ENCODE results near the gene MIOS. TPM values are rescaled to one million over a fixed set of nuclear protein-coding genes. Genes with fewer than 3 reads are reported as not detected.
A peak's percentile ranks its signal among the peaks of the same experiment; 100 is the strongest.

The MIOS gene
- total and polyA plus RNA-seq, 9 of the 15 experiments (the other 6 are each of a cell fraction or from before 2014, with no cell fraction given), result 7.8 to 47.8 (median 30.6) TPM

DNA sequence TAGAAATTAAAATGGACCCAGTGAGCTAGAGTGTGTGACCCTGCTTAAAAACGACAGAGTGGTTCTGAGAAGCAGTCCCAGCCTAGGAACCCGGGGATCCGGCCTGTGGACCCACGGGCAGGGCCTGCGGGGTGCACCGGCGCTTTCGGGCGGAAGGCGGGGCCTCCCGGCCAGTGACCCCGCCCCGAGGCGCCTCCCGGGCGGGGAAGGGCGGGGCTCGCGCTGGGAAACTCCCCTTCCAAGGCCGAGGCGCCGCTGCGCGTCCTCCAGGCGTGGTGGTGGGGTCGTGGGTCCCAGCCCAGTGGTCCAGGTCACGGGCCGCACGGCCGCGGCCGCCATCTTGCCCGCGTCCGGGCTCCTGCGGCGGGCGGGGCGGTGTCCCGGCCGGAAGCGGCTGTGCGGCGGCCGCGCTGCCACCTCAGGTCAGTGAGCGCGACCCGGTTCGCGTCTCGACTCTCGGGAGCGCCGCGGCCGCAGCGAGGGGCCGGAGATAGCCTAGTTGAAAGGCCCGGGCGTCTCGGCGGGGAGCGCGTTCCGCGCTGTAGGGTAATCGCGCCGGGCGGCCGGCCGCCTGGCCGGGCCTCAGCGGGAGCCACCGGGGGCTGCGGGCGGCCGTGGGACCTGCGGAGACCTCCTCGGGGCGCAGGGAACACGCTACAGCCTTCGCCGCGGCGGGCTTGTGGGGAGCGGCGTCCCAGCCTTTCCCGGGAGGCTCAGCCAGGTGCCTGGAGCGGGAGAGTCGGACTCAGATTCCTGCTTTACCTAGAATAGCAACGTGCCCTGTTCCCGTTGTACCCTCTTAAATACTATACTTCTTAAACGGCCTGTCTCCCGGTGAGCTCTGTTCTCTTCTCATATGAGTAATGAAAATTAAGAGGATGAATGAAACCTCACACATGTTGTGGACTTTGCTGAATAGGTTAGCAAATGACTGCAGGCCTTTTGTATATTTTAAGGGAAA lies at the start of gene MIOS (continued):
- TF ChIP-seq, protein P1, sequence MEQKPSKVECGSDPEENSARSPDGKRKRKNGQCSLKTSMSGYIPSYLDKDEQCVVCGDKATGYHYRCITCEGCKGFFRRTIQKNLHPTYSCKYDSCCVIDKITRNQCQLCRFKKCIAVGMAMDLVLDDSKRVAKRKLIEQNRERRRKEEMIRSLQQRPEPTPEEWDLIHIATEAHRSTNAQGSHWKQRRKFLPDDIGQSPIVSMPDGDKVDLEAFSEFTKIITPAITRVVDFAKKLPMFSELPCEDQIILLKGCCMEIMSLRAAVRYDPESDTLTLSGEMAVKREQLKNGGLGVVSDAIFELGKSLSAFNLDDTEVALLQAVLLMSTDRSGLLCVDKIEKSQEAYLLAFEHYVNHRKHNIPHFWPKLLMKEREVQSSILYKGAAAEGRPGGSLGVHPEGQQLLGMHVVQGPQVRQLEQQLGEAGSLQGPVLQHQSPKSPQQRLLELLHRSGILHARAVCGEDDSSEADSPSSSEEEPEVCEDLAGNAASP (IDR thresholded peaks at IDR 0.05), result no peak
- no peak for TF ChIP-seq DNMT1 (IDR thresholded peaks at IDR 0.05)
- TF ChIP-seq, protein P2, sequence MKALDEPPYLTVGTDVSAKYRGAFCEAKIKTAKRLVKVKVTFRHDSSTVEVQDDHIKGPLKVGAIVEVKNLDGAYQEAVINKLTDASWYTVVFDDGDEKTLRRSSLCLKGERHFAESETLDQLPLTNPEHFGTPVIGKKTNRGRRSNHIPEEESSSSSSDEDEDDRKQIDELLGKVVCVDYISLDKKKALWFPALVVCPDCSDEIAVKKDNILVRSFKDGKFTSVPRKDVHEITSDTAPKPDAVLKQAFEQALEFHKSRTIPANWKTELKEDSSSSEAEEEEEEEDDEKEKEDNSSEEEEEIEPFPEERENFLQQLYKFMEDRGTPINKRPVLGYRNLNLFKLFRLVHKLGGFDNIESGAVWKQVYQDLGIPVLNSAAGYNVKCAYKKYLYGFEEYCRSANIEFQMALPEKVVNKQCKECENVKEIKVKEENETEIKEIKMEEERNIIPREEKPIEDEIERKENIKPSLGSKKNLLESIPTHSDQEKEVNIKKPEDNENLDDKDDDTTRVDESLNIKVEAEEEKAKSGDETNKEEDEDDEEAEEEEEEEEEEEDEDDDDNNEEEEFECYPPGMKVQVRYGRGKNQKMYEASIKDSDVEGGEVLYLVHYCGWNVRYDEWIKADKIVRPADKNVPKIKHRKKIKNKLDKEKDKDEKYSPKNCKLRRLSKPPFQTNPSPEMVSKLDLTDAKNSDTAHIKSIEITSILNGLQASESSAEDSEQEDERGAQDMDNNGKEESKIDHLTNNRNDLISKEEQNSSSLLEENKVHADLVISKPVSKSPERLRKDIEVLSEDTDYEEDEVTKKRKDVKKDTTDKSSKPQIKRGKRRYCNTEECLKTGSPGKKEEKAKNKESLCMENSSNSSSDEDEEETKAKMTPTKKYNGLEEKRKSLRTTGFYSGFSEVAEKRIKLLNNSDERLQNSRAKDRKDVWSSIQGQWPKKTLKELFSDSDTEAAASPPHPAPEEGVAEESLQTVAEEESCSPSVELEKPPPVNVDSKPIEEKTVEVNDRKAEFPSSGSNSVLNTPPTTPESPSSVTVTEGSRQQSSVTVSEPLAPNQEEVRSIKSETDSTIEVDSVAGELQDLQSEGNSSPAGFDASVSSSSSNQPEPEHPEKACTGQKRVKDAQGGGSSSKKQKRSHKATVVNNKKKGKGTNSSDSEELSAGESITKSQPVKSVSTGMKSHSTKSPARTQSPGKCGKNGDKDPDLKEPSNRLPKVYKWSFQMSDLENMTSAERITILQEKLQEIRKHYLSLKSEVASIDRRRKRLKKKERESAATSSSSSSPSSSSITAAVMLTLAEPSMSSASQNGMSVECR (CRISPR knock-in tag; IDR thresholded peaks at IDR 0.05), result 0 out of 2 replicates have a peak, but pooled peaks have one; percentile 24
- TF ChIP-seq SMAD1 (IDR thresholded peaks at IDR 0.05; ENCODE audit: low read depth, low read length, partially characterized antibody), result no peak
- TF ChIP-seq ZNF311 (CRISPR knock-in tag; IDR thresholded peaks at IDR 0.05), result no peak
- TF ChIP-seq, protein P3, sequence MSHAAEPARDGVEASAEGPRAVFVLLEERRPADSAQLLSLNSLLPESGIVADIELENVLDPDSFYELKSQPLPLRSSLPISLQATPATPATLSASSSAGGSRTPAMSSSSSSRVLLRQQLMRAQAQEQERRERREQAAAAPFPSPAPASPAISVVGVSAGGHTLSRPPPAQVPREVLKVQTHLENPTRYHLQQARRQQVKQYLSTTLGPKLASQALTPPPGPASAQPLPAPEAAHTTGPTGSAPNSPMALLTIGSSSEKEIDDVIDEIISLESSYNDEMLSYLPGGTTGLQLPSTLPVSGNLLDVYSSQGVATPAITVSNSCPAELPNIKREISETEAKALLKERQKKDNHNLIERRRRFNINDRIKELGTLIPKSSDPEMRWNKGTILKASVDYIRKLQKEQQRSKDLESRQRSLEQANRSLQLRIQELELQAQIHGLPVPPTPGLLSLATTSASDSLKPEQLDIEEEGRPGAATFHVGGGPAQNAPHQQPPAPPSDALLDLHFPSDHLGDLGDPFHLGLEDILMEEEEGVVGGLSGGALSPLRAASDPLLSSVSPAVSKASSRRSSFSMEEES (CRISPR knock-in tag; IDR thresholded peaks at IDR 0.05), result no peak
- TF ChIP-seq, protein P4, sequence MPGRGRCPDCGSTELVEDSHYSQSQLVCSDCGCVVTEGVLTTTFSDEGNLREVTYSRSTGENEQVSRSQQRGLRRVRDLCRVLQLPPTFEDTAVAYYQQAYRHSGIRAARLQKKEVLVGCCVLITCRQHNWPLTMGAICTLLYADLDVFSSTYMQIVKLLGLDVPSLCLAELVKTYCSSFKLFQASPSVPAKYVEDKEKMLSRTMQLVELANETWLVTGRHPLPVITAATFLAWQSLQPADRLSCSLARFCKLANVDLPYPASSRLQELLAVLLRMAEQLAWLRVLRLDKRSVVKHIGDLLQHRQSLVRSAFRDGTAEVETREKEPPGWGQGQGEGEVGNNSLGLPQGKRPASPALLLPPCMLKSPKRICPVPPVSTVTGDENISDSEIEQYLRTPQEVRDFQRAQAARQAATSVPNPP (IDR thresholded peaks at IDR 0.05; ENCODE audit: borderline replicate concordance, insufficient read depth, insufficient read length), result no peak
- peak; percentile 88 for TF ChIP-seq GABPA (tag; conservative IDR thresholded peaks at IDR 0.05; ENCODE audit: low read depth)
- TF ChIP-seq NR2F6 (CRISPR knock-in tag; IDR thresholded peaks at IDR 0.05), result no peak
- no peak for TF ChIP-seq NR4A1 (CRISPR knock-in tag; IDR thresholded peaks at IDR 0.05)
- TF ChIP-seq NR4A1 (tag; IDR thresholded peaks at IDR 0.05), result no peak
- no peak for TF ChIP-seq POLR2AphosphoS2 (IDR thresholded peaks at IDR 0.05; ENCODE audit: low read length)
- TF ChIP-seq RFX1 (IDR thresholded peaks at IDR 0.05), result no peak
- TF ChIP-seq BCOR (IDR thresholded peaks at IDR 0.05), result no peak
- TF ChIP-seq JUND (IDR thresholded peaks at IDR 0.05; ENCODE audit: borderline replicate concordance, low read depth, low read length), result no peak
- TF ChIP-seq JUND (tag; IDR thresholded peaks at IDR 0.05; ENCODE audit: borderline replicate concordance, low read depth, low read length), result no peak
- TF ChIP-seq, protein P5, sequence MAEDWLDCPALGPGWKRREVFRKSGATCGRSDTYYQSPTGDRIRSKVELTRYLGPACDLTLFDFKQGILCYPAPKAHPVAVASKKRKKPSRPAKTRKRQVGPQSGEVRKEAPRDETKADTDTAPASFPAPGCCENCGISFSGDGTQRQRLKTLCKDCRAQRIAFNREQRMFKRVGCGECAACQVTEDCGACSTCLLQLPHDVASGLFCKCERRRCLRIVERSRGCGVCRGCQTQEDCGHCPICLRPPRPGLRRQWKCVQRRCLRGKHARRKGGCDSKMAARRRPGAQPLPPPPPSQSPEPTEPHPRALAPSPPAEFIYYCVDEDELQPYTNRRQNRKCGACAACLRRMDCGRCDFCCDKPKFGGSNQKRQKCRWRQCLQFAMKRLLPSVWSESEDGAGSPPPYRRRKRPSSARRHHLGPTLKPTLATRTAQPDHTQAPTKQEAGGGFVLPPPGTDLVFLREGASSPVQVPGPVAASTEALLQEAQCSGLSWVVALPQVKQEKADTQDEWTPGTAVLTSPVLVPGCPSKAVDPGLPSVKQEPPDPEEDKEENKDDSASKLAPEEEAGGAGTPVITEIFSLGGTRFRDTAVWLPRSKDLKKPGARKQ (CRISPR knock-in tag; IDR thresholded peaks at IDR 0.05), result no peak

Data from K562 (cell line).